ENCODE results near the gene KIF3A.

The KIF3A gene

DNA sequence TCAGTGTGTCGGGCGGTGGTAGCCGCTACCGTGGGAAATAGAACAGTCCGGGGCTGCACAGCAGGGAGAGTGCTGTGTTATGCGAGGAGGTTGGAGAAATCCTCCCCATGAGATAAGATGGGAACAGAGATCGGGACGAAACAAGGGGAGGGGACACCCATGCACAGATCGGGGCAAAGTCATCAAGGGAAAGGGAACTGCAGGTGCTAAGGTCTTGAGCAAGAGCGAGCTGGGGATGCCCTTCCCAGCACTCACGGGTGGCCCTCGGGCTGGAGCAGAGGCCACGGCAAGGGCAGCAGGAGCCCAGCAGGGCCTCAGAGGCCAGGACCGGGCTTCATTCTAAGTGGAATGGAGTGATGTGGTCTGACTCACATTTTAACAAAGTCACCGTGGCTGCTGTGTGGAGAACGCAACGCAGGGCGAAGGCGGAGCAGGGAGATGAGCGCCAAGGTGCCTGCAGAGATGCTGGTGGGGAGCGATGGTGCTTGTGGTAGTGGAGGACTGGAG is 71.7 kb downstream of the KIF3A start:
- no peak overlapping the region for H3K27ac ChIP-seq (ENCODE audit: low read depth, low read length)
- no peaks in the 10 kb centered on the region for H3K36me3 ChIP-seq (ENCODE audit: control insufficient read depth, insufficient read depth, low read length)
- no peaks in the 10 kb centered on the region for H3K27me3 ChIP-seq (ENCODE audit: control insufficient read depth, insufficient read depth, low read length)
- H3K4me1 ChIP-seq (ENCODE audit: control insufficient read depth, insufficient read depth, low read length): no peaks in the 10 kb centered on the region
- no peak overlapping the region for H3K4me3 ChIP-seq (ENCODE audit: low read length)
- H3K9ac ChIP-seq (ENCODE audit: low read length): no peak overlapping the region

DNA sequence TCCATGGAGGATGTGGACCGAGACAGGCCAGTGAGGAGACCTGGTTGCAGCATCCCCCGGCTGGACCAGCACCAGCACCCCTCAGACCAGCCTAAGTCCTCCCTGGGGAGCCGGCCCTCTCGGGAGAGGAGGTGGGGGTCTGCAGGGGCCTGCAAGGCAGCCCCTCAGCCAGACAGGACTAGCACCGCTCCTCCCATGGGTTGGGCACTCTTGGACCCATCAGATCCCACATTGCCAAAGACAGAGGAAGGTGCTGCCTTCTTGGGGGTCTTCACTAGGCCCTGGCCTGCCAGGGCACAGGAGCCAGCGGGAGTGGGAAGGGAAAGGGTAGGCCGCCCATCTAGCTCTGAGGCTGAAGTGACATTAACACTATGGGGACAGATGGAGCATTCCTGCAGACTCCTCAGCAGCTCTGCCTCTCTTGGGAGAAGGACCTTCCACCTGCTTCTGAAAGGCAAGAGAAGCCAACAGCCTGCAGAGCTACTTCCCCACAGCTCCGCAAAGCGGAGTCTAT is 72.6 kb downstream of the KIF3A start:
- Histone ChIP-seq H3K4me1 (ENCODE audit: control insufficient read depth, insufficient read depth, low read length) (no peaks in the 10 kb centered on the region), H3K9ac (ENCODE audit: low read length) (no peak overlapping the region), H3K36me3 (ENCODE audit: control insufficient read depth, insufficient read depth, low read length) (no peaks in the 10 kb centered on the region), H3K4me3 (ENCODE audit: low read length) (no peak overlapping the region), H3K27ac (ENCODE audit: low read depth, low read length) (no peak overlapping the region), H3K27me3 (ENCODE audit: control insufficient read depth, insufficient read depth, low read length) (no peaks in the 10 kb centered on the region)

DNA sequence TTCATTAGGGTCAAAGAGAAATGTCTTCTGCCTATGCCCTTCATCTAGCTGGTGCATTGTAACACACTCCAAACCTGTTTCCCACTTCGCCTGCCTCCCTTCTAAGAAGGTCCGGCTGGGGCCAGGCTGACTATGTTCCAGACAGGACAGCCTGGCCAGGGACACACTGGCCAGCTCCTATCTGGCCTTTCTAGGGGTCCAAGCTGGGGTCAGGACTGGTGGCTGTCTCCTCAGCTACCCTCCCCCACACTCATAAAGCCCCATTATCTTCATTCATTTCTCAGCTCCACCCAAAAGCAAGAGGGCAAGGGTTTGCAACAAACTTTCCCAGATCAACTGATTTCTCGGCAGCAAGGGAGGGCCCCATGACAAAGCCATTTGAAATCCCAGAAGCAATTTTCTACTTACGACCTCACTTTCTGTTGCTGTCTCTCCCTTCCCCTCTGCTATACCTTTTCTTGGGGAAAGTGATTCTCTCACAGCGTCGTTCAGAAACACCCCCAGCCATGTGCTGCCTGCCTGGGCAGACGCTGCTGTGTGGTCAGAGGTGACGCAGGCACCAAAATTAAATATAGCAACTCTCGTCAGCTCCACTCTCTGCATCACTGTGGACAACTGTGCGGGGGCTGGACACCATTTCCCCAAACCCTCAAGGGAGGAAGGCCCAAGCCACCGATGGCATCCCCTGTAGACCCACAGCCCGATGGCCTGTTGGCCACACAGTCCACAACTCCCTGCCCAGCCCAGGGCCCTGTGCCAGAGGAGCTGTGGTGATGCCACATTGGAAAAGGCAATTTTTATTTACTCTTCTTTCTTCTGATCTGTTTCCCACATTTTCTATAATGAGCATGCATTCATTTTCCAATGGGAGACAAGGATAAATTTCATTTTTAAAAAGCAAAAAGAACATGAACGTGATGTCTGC is 73.3 kb downstream of the KIF3A start:
- no peaks in the 10 kb centered on the region for H3K36me3 ChIP-seq (ENCODE audit: control insufficient read depth, insufficient read depth, low read length)
- H3K27ac ChIP-seq (ENCODE audit: low read depth, low read length): no peak overlapping the region
- no peak overlapping the region for H3K4me3 ChIP-seq (ENCODE audit: low read length)

DNA sequence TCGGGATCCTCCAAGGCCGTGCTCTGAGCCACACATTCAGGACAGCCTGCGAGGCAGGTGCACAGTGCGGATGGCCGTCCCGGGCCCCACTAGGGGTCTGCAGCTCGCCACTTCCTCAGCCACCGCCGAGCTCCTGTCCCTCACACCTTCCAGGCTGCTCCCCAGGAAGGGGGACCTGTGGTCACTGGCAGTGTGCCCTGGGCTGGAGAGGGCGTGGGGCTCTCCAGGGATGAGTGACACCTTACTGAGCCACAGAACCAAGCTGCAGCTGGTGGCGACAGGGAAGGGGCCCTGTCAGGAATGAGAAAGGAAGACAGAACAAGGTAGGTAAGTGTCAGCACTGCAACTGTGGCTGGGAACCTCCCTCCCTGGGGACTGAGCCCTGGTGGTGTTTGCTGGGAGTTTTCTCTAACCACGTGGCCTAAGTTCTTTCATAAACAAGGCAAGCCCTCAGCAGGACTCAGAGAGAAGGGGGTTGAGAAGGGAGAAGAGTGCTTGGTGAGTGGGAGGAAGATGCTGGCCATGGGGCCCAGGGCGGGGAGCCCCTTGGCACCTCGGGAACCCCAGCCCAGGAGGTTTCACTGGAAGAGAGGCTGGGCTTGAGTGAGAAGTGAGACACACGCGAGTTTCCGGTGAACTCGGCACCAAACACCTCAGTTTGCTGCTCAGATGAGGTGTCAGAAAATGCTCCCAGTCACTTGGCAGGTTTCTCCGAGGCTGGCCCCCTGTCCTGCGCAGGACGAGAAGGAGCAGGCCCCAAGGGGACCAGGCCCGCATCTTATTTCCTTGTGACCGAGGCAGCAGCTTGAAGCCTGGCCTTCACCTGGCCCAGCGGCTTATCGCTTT is 74.2 kb downstream of the KIF3A start:
- Histone ChIP-seq H3K27ac (ENCODE audit: low read depth, low read length) (no peak overlapping the region), H3K27me3 (ENCODE audit: control insufficient read depth, insufficient read depth, low read length) (no peaks in the 10 kb centered on the region), H3K4me1 (ENCODE audit: control insufficient read depth, insufficient read depth, low read length) (no peaks in the 10 kb centered on the region), H3K4me3 (ENCODE audit: low read length) (no peak overlapping the region), H3K36me3 (ENCODE audit: control insufficient read depth, insufficient read depth, low read length) (no peaks in the 10 kb centered on the region), H3K9ac (ENCODE audit: low read length) (no peak overlapping the region)

More for the DNA sequence above, 73.3 kb downstream of the KIF3A start:
- Histone ChIP-seq H3K27me3 (ENCODE audit: control insufficient read depth, insufficient read depth, low read length) (no peaks in the 10 kb centered on the region), H3K4me1 (ENCODE audit: control insufficient read depth, insufficient read depth, low read length) (no peaks in the 10 kb centered on the region), H3K9ac (ENCODE audit: low read length) (no peak overlapping the region)

DNA sequence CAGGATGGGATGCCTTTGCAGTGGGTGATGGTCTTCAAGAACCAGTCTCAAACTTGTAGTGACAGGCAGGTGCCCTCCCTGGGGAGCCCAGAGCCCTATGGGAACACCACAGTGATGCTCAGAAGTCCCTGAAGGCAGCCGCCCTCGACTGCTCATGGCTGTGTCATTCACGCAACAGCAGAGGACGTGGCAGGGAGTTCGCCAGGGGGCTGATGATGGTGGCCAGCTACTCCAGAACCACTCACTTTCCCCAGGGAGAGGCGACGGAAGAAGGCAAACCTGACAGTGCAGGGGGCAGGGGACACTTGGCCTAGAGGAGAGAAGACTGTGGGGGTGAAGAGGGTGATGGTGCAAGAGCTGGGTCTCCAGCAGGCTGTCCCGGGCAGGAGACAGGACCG is 75.3 kb downstream of the KIF3A start:
- no peaks in the 10 kb centered on the region for H3K4me1 ChIP-seq (ENCODE audit: control insufficient read depth, insufficient read depth, low read length)
- H3K27ac ChIP-seq (ENCODE audit: low read depth, low read length): no peak overlapping the region
- H3K4me3 ChIP-seq (ENCODE audit: low read length): no peak overlapping the region
- H3K9ac ChIP-seq (ENCODE audit: low read length): no peak overlapping the region
- no peaks in the 10 kb centered on the region for H3K27me3 ChIP-seq (ENCODE audit: control insufficient read depth, insufficient read depth, low read length)
- no peaks in the 10 kb centered on the region for H3K36me3 ChIP-seq (ENCODE audit: control insufficient read depth, insufficient read depth, low read length)

DNA sequence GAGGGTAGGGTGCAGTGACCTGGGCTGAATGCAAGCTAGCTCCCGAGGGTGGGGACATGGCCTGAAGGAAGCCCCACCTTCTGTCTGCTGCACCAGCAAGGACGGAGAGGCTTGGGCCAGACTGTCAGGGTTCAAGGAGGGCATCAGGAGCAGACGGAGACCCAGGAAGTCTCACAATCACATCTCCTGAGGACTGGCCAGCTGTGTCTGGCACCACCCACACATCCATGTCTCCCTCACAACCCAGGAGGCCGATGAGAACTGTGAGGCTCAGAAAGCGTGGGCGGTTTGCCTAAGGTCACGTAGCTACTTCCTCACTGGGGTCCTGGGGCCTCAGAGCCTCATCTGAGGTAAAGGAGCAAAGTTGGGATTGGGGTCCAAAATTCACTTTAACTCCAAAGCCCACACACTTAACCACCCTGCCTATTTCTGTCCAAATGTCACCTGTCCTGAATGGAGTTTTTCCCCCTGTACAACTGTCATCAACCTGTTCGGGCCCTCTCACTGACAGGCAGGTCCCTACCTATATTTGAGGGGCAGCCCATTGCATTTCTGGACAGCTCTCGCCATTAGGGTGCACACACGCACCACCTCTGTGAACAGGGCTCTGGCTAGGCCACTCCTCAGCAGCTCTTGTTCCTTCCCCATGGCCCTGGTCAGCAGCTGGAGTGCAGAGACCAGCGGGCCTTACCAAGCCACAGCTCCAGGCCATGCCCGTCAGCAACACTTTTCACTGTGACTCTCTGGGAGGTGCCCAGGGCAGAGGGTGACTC is 75.9 kb downstream of the KIF3A start:
- H3K36me3 ChIP-seq (ENCODE audit: control insufficient read depth, insufficient read depth, low read length): no peaks in the 10 kb centered on the region
- H3K9ac ChIP-seq (ENCODE audit: low read length): no peak overlapping the region
- H3K27ac ChIP-seq (ENCODE audit: low read depth, low read length): no peak overlapping the region
- no peak overlapping the region for H3K4me3 ChIP-seq (ENCODE audit: low read length)
- H3K27me3 ChIP-seq (ENCODE audit: control insufficient read depth, insufficient read depth, low read length): peaks cover 3% of the 10 kb centered on the region
- no peaks in the 10 kb centered on the region for H3K4me1 ChIP-seq (ENCODE audit: control insufficient read depth, insufficient read depth, low read length)

DNA sequence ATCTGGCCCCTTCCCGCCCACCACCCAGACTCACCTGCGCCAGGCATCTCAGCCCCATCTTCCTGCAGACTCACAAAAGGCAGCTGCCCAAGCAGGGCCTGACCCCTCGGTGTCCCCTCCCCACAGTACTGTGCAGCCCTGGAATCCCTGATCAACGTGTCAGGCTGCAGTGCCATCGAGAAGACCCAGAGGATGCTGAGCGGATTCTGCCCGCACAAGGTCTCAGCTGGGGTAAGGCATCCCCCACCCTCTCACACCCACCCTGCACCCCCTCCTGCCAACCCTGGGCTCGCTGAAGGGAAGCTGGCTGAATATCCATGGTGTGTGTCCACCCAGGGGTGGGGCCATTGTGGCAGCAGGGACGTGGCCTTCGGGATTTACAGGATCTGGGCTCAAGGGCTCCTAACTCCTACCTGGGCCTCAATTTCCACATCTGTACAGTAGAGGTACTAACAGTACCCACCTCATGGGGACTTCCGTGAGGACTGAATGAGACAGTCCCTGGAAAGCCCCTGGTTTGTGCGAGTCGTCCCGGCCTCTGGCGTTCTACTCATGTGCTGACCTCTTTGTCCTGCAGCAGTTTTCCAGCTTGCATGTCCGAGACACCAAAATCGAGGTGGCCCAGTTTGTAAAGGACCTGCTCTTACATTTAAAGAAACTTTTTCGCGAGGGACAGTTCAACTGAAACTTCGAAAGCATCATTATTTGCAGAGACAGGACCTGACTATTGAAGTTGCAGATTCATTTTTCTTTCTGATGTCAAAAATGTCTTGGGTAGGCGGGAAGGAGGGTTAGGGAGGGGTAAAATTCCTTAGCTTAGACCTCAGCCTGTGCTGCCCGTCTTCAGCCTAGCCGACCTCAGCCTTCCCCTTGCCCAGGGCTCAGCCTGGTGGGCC is 77.5 kb downstream of the KIF3A start:
- Histone ChIP-seq H3K9ac (ENCODE audit: low read length) (no peak overlapping the region), H3K36me3 (ENCODE audit: control insufficient read depth, insufficient read depth, low read length) (no peaks in the 10 kb centered on the region), H3K27me3 (ENCODE audit: control insufficient read depth, insufficient read depth, low read length) (peaks cover 6% of the 10 kb centered on the region), H3K27ac (ENCODE audit: low read depth, low read length) (no peak overlapping the region), H3K4me1 (ENCODE audit: control insufficient read depth, insufficient read depth, low read length) (peaks cover 3% of the 10 kb centered on the region), H3K4me3 (ENCODE audit: low read length) (no peak overlapping the region)

DNA sequence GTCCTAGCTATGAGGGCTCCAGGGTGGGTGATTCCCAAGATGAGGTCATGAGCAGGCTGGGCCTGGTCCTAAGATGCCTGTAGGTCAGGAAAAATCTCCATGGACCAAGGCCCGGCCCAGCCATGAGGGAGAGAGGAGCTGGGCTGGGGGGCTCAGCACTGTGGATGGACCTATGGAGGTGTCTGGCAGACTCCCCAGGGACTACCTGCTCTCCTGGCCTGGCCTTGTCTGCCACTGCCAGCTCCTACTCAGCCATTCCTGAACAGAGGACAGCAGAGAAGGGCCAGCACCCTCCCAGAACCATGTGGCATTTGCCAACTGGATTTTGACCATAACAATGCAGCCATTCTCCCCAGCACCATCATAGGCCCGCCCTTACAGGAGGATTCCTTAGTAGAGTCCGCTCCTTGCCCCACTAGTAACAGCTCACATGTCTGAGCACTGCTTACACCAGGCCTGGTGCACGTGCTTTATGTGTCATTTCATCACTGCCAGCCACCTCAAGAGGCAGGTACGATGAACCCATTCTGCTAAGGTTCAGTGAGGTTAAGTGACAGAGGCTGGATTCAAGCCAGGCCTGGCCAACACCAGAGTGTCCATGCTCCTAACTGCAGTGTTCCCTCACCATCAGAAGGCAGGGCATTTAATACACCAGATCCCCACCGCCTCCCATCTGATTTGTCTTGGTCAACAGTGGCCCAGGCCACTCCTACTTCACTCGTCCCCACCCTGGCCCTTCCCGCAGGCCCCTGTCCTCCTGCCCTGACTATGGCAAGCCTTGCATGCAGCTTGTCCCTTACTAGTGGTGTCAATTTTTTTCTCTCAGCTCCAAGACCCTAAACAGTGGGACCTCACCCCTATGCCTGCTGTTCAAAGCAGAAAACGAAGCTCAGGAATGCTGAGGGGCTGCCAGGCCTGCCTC is 78.7 kb downstream of the KIF3A start:
- H3K27ac ChIP-seq (ENCODE audit: low read depth, low read length): no peak overlapping the region
- no peak overlapping the region for H3K4me3 ChIP-seq (ENCODE audit: low read length)
- H3K9ac ChIP-seq (ENCODE audit: low read length): no peak overlapping the region
- H3K4me1 ChIP-seq (ENCODE audit: control insufficient read depth, insufficient read depth, low read length): peaks cover 3% of the 10 kb centered on the region
- H3K27me3 ChIP-seq (ENCODE audit: control insufficient read depth, insufficient read depth, low read length): peaks cover 6% of the 10 kb centered on the region
- no peaks in the 10 kb centered on the region for H3K36me3 ChIP-seq (ENCODE audit: control insufficient read depth, insufficient read depth, low read length)

DNA sequence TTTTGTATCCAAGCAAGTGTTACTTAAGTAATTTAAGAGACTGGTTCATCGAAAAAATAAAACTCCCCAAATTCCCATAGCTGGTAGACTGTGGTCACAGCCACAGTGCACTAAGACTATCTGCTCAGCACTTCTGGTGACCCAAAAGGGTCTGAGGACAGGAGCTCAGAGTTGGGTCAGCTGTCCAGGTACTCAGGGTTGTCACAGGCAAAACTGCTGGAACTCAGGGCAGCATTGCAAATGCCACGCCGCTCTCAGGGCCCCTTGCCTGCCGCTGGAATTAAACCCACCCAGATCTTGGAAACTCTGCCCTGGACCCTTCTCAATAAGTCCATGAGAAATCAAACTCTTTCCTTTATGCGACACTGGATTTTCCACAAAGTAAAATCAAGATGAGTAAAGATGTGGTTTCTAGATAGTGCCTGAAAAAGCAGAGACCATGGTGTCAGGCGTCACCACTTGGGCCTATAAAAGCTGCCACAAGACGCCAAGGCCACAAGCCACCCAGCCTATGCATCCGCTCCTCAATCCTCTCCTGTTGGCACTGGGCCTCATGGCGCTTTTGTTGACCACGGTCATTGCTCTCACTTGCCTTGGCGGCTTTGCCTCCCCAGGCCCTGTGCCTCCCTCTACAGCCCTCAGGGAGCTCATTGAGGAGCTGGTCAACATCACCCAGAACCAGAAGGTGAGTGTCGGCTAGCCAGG is 79.5 kb downstream of the KIF3A start, which contains the start of gene IL13:
Gene IL13 (plus strand): TSS at position 498 of the 705 bp plus-strand sequence. CDS start 14 bp downstream, at position 512.
- peaks cover 6% of the 10 kb centered on the region for H3K27me3 ChIP-seq (ENCODE audit: control insufficient read depth, insufficient read depth, low read length)
- no peaks in the 10 kb centered on the region for H3K36me3 ChIP-seq (ENCODE audit: control insufficient read depth, insufficient read depth, low read length)
- H3K4me3 ChIP-seq (ENCODE audit: low read length): no peak within 1 kb of the TSS
- H3K27ac ChIP-seq (ENCODE audit: low read depth, low read length): no peak within 1 kb of the TSS
- peaks cover 3% of the 10 kb centered on the region for H3K4me1 ChIP-seq (ENCODE audit: control insufficient read depth, insufficient read depth, low read length)
- H3K9ac ChIP-seq (ENCODE audit: low read length): no peak within 1 kb of the TSS

DNA sequence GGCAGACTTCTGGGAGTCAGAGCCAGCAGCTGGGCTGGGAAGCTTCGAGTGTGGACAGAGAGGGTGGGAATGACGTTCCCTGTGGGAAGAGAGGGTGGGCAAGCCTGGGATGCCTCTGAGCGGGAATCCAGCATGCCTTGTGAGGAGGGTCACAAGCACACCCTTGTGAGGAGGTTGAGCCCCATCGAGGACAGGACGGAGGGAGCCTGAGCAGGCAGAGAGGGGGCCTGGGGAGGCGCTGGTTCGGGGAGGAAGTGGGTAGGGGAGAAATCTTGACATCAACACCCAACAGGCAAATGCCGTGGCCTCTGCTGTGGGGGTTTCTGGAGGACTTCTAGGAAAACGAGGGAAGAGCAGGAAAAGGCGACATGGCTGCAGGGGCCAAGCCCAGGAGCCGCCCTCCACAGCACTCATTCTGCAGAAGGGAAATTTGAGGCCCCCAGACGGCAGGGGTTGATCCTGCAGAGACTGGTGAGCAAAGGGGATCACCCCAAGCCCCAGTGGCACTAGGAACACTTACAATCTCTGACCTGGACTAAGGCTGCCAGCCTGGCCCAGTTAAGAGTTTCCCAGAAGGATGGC is 80.5 kb downstream of the KIF3A start:
- Histone ChIP-seq H3K4me1 (ENCODE audit: control insufficient read depth, insufficient read depth, low read length) (peaks cover 3% of the 10 kb centered on the region), H3K27ac (ENCODE audit: low read depth, low read length) (no peak overlapping the region), H3K9ac (ENCODE audit: low read length) (no peak overlapping the region), H3K27me3 (ENCODE audit: control insufficient read depth, insufficient read depth, low read length) (peaks cover 6% of the 10 kb centered on the region), H3K36me3 (ENCODE audit: control insufficient read depth, insufficient read depth, low read length) (no peaks in the 10 kb centered on the region), H3K4me3 (ENCODE audit: low read length) (peak overlapping the region; percentile 54)

Measured in rectal smooth muscle tissue (tissue), 1 donor.